Heart left ventricle (tissue), 16 donors: ENCODE results near the gene TOMM7. TPM values are rescaled to one million over a fixed set of nuclear protein-coding genes. Genes with fewer than 3 reads are reported as not detected.

Experiments
- ATAC-seq, 4 donors: fragments of 200-7000 bp; cut with Tn5 transposase; one replicate each; pipeline ENCODE4 v1.9.1; 2020 to 2022; ENCODE audit warnings: moderate library complexity in 4 of 4, mild to moderate bottlenecking in 3 of 4, moderate number of reproducible peaks in 1 of 4
- DNase-seq, 5 donors: peaks; one replicate each; pipeline ENCODE4 v3.0.0-alpha.2; 2020
- H3K27ac ChIP-seq, 12 donors: fragments of 200-600 bp; sonication (generic) in 4 of 12; one replicate each; pipeline versions ENCODE4 v1.5.0 to v1.8.0; 2016 to 2022; ENCODE audit warnings: mild to moderate bottlenecking in 2 of 12
- H3K27me3 ChIP-seq, 9 donors: fragments of 200-600 bp; sonication (generic) in 2 of 9; one replicate each; pipeline versions ENCODE4 v1.5.1 to v1.8.0; 2016 to 2022; ENCODE audit warnings: mild to moderate bottlenecking in 3 of 9
- H3K36me3 ChIP-seq, 9 donors: fragments of 200-600 bp; sonication (generic) in 2 of 9; one replicate each; pipeline versions ENCODE4 v1.5.0 to v1.8.0; 2018 to 2022; ENCODE audit warnings: mild to moderate bottlenecking in 2 of 9
- H3K4me1 ChIP-seq, 12 donors: fragments of 200-600 bp; sonication (generic) in 4 of 12; one replicate each; pipeline versions ENCODE4 v1.5.0 to v1.8.0; 2016 to 2022; ENCODE audit warnings: mild to moderate bottlenecking in 3 of 12
- H3K4me3 ChIP-seq, 12 donors: fragments of 200-600 bp; sonication (generic) in 4 of 12; one replicate each; pipeline versions ENCODE4 v1.5.0 to v1.8.0; 2017 to 2022; ENCODE audit warnings: mild to moderate bottlenecking in 9 of 12, moderate library complexity in 4 of 12
- H3K9me3 ChIP-seq, 12 donors: fragments of 200-600 bp; sonication (generic) in 4 of 12; one replicate each; pipeline versions ENCODE4 v1.5.0 to v1.8.0; 2016 to 2022; ENCODE audit warnings: mild to moderate bottlenecking in 1 of 12
- POLR2A ChIP-seq, 2 donors: fragments of 450-650 bp; IDR thresholded peaks; one replicate each; pipeline ENCODE4 v1.6.1; 2017; ENCODE audit warnings: antibody characterized with exemption in 2 of 2, mild to moderate bottlenecking in 2 of 2, moderate library complexity in 2 of 2
- WGBS, 4 donors: extraction: QIAGEN DNeasy Blood & Tissue Kit in 2 of 4; methylation state at CpG; one replicate each; pipeline versions ENCODE4 v1.1.5 to v1.1.7; 2013 to 2018; 5-methylcytosine and 5-hydroxymethylcytosine counted together
- intact Hi-C, 10 donors: fragments of 100-400 bp; cut with DNase I; formaldehyde crosslinking; loops; one replicate each; pipeline versions ENCODE4 v1.11.1 to v1.14.2; 2022
- polyA plus RNA-seq, 2 donors: library from polyadenylated mRNA; stranded (reverse); fragments of 200-250 nt; gene quantifications; one replicate each; pipeline ENCODE4 v1.2.3, GENCODE V29; 2013
- total RNA-seq, 9 donors: library from RNA; depleted of rRNA in 2 of 9; stranded (reverse); fragments of >200 nt in 2 of 9; fragmentation: NEBNext Ultra II Directional in 3 of 9; extraction: Animal tissue kit (Norgen Biotek cat#: 25700) in 3 of 9; gene quantifications; one replicate each; pipeline versions ENCODE4 v1.1.0 to v1.2.4, GENCODE V29; 2016 to 2023
- TF ChIP-seq, protein P1 (sequence below), 12 donors: fragments of 200-600 bp; sonication (generic) in 4 of 12; IDR thresholded peaks; one replicate each; pipeline versions ENCODE4 v1.5.0 to v1.8.0; 2018 to 2022; ENCODE audit warnings: antibody characterized with exemption in 12 of 12, mild to moderate bottlenecking in 5 of 12
- donor health status: ischemic (EF 13 %, LVEDD 7.1; RV severe dilation, severe dysfunction).
- donor health status: healthy with polysubstance abuse.
- donor health status: DM: no; HTN: yes; CAD: no.
- donor health status: DM: no; HTN: no; CAD: no.
- donor health status: ischemic (EF 25% LVEDD 6.9; RV normal size, moderate dysfunction).
- donor health status: ischemic (EF 25% LVEDD 5.7; RV mildly dilated, moderate dysfunction).
- donor health status: healthy.
- donor health status: DM: yes; HTN: yes; CAD: no.
- donor health status: ischemic (EF 35%, LVEDD 5.7; RV mildly dilated, moderate dysfunction).
- donor health status: nonischemic (EF 11% LVEDD 7.7; RV severe dilation, severe dysfunction).
- donor health status: DM: yes; HTN: yes; CAD: no.
- donor health status: PGD.
- donor health status: ischemic (EF 29% LVEDD 5.4; RV normal size, mild dysfunction).
- donor health status: nonischemic (EF 23%, LVEDD 6.1; RV moderate dilation, normal function).

The TOMM7 gene
- total and polyA plus RNA-seq, 11 donors = 137 to 529 (median 351) TPM

DNA sequence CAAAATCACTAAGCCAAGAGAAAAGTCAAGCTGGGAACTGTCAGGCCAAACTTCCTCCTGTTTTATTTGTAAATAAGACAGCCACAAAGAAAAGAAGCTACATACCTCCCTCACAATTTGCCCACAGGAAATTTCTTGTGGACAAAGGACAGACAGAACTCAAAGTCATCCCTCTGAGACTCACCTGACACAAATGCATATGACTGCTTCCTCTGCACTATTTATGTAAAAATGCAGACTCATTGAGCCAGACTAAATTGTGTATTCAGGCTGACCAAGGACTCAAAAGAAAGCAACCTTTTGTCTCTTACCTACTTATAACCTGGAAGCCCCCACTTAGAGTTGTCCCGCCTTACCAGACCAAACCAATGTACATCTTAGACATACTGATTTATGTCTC, 11.8 kb downstream of the TOMM7 start:
- ATAC-seq (no peak), DNase-seq (no peak)
- Histone ChIP-seq H3K36me3 (peaks cover 0 to 50% (median 44%) of the 10 kb centered on the region in 9 donors), H3K4me3 (no peak overlapping the region), H3K27me3 (no peaks in the 10 kb centered on the region), H3K9me3 (no peaks in the 10 kb centered on the region), H3K4me1 (peaks cover 0 to 3% (median 0%) of the 10 kb centered on the region in 12 donors), H3K27ac (peak overlapping the region in 2 of 12 donors; percentile 35 to 59)
- TF ChIP-seq, protein P1, sequence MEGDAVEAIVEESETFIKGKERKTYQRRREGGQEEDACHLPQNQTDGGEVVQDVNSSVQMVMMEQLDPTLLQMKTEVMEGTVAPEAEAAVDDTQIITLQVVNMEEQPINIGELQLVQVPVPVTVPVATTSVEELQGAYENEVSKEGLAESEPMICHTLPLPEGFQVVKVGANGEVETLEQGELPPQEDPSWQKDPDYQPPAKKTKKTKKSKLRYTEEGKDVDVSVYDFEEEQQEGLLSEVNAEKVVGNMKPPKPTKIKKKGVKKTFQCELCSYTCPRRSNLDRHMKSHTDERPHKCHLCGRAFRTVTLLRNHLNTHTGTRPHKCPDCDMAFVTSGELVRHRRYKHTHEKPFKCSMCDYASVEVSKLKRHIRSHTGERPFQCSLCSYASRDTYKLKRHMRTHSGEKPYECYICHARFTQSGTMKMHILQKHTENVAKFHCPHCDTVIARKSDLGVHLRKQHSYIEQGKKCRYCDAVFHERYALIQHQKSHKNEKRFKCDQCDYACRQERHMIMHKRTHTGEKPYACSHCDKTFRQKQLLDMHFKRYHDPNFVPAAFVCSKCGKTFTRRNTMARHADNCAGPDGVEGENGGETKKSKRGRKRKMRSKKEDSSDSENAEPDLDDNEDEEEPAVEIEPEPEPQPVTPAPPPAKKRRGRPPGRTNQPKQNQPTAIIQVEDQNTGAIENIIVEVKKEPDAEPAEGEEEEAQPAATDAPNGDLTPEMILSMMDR (IDR thresholded peaks at IDR 0.05) = no peak
- no peak for TF ChIP-seq POLR2A (IDR thresholded peaks at IDR 0.05)
- WGBS, 4 donors = 93 to 100% (median 99%) methylated on average over 1 of the region's 1 CpG
- intact Hi-C loops = no loop called here

DNA sequence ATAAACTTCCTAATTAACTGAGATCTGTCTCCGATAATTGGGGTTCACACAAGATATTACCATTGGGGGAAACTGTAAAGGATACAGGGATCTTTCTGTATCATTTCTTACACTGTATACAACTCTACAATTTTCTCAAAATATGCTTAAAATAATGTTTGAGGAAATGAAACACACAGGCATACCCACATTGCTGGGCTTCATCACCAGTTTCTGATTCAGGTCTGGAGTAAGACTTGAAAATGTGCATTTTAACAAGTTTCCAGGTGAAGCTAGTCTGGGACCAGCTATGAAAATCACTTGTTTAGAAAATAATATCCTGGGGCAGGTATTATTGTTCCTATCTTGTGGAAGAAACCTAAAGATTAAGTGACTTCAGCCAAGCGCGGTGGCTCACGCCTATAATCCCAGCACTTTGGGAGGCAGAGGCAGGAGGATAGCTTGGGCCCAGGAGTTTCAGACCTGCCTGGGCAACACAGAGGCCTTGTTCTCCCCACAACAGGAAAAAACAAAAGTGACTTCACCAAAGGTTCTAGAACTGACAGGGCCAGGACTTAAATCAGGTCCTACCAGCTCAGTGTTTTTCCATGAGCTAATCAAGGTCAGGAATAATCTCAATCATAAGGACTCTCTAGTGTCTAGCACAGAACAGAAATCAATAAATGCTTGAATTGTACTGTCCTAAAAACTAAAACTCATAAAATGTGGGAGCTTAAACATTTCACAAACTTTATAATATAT, 12.6 kb downstream of the TOMM7 start:
- Histone ChIP-seq H3K4me3 (no peak overlapping the region), H3K9me3 (no peaks in the 10 kb centered on the region), H3K36me3 (peaks cover 0 to 42% (median 37%) of the 10 kb centered on the region in 9 donors), H3K4me1 (peaks cover 0 to 3% (median 0%) of the 10 kb centered on the region in 12 donors), H3K27ac (peak overlapping the region in 2 of 12 donors; percentile 35 to 59), H3K27me3 (no peaks in the 10 kb centered on the region)
- TF ChIP-seq, protein P1 (IDR thresholded peaks at IDR 0.05) = no peak
- DNase-seq (no peak), ATAC-seq (peak in 1 of 4 donors; percentile 49)
- 95 to 98% (median 96%) methylated on average over 4 of the region's 4 CpGs for WGBS, 4 donors
- intact Hi-C loops = no loop called here

DNA sequence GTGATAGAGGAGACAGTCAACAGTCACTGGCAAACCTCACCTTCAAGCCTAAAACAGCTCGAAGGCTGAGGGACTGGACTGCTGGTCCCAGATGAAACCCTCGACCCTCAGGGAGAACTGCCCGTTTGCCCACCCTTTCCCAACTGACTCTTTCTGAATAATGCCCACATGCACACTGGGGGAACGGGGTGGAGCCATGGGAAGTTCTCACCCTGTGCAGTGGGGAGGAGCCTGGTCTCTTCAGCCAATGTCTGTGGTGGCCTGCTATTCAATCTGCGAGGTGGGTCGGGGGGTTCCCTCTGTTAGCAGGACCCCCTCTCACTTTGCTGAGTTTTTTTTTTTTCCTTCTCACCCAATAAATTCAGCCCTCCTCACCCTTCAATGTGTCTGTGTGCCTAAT, 14.5 kb downstream of the TOMM7 start:
- TF ChIP-seq POLR2A (IDR thresholded peaks at IDR 0.05) = no peak
- TF ChIP-seq, protein P1 (IDR thresholded peaks at IDR 0.05) = no peak
- intact Hi-C loops = no loop called here
- Histone ChIP-seq H3K4me1 (peaks cover 0 to 3% (median 0%) of the 10 kb centered on the region in 12 donors), H3K4me3 (no peak overlapping the region), H3K27me3 (no peaks in the 10 kb centered on the region), H3K36me3 (peaks cover 0 to 23% (median 18%) of the 10 kb centered on the region in 9 donors), H3K27ac (no peak overlapping the region), H3K9me3 (no peaks in the 10 kb centered on the region)
- ATAC-seq = no peak
- 65 to 73% (median 70%) methylated on average over 6 of the region's 6 CpGs for WGBS, 4 donors
- no peak for DNase-seq

DNA sequence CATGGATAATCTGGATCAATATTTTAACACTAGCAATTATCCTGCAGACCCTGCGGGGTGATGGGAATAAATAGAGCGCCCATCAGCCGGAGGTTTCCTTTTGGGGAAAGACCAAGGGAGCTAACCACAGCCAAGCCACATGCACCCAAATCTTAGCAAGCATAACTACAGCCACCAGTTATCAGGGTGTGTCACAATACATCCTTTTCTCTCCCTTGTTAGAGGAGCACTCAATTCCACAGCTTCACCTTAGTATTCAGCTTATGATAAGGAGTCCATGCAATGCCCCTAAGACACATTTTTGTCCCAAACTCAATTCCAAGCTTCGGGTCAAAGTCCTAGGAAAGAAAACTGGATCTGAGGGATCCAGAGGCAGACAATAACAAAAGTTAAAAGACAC, 15.9 kb downstream of the TOMM7 start:
- 91 to 94% (median 92%) methylated on average over 4 of the region's 4 CpGs for WGBS, 4 donors
- no peak for DNase-seq
- intact Hi-C loops = no loop called here
- Histone ChIP-seq H3K27me3 (no peaks in the 10 kb centered on the region), H3K4me1 (no peaks in the 10 kb centered on the region), H3K9me3 (no peaks in the 10 kb centered on the region), H3K4me3 (no peak overlapping the region), H3K36me3 (peaks cover 0 to 9% (median 4%) of the 10 kb centered on the region in 9 donors), H3K27ac (no peak overlapping the region)
- ATAC-seq = no peak
- no peak for TF ChIP-seq POLR2A (IDR thresholded peaks at IDR 0.05)
- TF ChIP-seq, protein P1 (IDR thresholded peaks at IDR 0.05) = no peak
